Islet of Langerhans (tissue), 1 donor: ENCODE data around the gene SGSM2.

Experiments used
- FAIRE-seq: peaks from one replicate; lab custom pipeline; 2011; peaks lifted over from hg19 to GRCh38; lab: Jason Lieb, UNC

The SGSM2 gene

DNA sequence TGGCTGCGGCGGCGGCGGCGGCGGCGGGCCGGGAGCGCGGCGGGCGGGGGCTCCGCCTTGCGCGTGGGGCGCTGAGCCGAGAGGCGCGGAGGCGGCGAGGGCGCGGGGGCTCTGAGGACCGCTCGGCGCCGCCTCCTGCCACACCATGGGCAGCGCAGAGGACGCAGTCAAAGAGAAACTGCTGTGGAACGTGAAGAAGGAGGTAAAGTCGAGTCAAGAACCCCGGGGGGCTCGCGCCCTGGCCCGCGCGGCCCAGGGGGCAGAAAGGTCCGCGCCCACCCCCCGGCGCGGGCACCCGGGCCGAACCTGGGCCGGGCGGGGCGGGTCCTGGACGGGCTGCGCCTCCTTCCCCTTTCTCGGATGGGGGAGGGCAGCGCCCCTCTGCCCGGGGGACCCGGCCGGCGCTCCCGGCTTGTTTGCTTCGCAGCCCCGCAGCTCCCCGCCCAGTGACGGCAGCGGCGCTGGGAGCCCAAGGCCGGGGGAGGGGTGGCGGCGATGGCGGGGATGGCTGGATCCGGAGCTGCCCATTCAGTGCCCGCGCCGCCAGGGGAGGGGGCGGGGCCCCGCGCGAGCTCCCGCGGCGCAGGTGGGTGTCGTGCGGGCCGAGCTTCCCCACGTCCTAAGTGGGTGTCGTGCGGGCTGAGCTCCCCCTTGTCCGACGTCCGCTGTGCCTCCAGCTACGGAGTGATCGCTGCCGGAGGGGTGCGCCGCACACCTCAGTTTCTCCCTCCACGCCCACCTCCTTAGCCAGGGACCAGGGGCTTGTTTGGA lies 428 bp downstream of the SGSM2 start:
- FAIRE-seq, result no peak

DNA sequence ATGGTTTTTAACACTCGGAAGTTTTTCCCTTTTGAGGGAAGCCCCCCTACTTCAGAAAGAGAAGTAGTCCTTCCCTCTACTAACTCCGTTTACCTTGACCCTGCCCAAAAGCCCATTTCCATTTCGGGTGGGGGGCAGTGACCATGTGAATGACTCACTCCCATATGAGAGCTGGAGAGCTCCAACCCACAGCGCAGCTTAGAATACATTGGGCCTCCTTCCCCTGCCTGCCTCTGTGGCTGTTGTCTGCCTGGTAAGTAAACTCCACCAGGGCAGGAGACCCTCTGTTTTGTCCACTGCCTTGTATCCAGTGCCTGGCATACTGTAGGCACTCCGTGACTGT lies 985 bp downstream of the SGSM2 start:
- FAIRE-seq, result no peak

DNA sequence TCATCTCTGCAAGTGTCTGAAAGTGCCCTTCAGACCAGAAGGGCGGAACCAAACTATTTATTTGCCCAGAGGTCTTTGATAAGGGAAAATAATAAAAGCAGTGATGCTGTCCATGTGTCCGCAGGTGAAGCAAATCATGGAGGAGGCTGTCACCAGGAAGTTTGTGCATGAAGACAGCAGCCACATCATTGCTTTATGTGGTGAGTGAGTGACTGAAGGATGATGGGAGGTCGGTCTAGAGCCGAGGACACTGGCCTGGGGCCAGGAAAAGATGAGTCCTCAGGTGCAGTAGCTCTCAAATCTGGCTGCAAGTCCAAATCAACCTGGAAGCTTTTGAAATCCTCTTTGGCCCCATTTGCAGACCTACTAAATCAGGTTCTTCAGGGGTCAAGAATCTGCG lies 6.1 kb downstream of the SGSM2 start:
- no peak for FAIRE-seq

DNA sequence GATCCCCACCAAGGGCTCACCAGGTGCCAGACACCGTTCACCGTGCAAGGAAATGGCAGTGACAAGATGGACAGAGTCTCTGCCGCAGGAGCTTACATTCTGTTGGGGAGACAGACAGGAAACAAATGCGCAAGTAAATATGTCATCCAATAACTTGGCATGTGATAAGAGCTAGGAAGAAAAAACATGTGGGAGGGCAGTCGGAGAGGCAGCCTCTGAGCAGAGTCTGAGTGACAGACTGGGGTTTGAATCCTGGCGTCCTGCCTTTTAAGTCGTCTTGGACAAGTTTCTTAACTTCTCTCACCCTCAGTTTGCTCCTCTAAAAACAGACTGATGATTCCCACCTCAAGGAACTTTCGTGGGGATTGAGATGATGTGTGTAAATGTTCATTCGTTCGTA lies 7.2 kb downstream of the SGSM2 start:
- no peak for FAIRE-seq

DNA sequence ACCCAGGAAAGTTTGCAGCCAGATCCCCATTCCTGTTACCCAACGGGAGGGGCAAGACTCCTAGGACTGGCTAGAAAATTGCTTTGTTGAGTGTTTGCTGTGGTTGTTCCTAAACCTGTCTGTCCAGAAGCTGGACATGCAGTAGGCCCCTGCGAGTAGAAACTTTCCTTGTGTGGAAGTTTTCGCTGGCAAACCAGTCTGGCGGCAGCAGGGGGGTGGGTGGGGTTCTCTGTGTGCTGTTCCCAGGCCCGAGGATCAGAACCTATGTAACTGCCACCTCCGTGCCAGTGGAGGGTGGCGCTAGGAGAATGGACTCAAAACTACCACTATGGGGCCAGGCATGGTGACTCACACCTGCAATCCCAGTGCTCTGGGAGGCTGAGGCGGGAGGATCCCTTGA lies 9.2 kb downstream of the SGSM2 start:
- no peak for FAIRE-seq

DNA sequence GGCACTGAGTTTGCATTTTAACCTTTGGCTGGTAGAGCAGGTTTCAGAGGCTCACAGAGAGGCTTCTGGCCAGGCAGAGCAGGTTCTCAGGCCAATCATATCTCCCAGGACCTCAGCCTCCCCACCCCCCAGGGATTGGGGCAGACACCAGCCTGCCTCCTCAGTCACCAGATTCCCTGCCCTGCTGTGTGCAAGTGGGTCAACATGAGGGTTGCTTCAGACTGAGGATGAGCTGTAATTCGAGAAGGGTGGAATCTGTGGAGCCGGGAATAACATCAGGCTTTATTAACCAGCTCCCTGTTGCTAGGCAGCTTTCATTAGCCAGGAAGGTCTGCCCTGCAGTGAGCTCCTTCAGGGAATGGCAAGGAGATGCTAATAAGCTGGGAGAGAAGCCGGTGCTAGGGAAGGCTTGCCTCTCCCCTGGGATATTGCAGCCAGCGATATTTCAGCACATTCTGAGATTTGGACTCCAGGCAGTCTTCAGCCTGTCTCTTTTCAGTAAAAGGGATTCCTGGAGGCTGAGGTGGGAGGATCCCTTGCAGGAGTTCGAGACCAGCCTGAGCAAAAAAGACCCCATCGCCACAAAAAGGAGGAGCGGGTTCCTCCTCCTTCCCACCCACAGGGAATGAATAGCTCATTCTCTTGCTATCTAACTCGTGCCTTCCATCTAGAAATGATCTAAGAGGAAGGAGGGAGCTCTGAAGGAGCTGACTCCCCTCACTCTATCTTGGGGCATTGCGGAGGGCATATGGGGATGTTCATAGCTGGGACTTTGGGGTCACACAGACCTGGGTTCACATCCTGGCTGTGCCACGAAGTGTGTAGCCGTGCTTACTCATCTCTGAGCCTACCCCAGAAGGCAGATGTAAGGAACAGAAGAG lies 10.7 kb downstream of the SGSM2 start:
- peak; percentile 66 for FAIRE-seq

DNA sequence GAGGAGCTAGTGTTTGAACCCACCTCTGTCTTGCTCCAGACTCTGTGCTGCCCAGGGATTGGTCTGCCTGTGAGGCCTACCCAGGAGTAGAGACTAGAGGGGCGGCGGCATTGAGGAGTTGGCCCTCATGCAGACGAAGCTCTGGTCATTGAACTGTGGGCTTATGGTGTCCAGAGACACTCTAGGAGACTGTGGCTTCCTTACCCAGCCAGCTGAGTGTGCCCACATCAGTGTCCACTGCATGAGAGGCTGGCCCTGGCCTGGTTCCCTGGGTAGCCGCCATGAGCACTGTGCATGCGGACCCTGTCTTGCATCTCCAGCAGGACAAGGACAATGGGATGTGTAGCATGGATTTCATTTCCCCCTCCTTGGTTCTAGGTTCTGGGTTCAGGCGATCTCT lies 14.0 kb downstream of the SGSM2 start:
- no peak for FAIRE-seq

DNA sequence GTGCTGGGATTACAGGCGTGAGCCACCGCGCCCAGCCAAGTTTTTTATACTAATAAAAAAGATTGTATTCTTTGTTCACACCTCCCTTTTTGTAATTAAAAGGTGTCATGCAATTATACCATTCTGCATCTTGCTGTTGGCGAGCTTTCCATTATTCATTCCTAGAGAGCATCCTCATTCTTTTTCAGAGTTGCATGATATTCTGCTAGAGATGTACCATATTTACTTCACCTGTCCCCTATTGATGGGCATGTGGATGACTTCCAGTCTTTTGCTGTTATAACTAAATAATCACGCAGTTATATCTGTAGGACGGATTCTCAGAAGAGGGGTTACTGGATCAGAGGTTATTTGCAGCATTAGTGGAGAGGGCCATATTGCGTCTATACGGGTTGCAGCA lies 17.0 kb downstream of the SGSM2 start:
- no peak for FAIRE-seq

DNA sequence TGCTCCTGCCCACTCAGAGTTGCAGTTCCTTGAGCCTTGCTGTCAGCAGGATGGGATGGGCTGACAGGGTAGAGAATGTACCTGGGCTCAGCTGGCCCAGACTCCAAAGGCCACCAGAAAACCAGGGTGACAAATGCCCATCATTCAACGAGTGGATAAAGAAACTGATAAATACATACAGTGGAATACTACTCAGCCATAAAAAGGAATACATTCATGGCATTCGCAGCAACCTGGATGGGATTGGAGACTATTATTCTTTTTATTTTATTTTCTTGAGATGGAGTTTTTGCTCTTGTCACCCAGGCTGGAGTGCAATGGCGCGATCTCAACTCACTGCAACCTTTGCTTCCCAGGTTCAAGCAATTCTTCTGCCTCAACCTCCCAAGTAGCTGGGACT lies 19.9 kb downstream of the SGSM2 start:
- no peak for FAIRE-seq

DNA sequence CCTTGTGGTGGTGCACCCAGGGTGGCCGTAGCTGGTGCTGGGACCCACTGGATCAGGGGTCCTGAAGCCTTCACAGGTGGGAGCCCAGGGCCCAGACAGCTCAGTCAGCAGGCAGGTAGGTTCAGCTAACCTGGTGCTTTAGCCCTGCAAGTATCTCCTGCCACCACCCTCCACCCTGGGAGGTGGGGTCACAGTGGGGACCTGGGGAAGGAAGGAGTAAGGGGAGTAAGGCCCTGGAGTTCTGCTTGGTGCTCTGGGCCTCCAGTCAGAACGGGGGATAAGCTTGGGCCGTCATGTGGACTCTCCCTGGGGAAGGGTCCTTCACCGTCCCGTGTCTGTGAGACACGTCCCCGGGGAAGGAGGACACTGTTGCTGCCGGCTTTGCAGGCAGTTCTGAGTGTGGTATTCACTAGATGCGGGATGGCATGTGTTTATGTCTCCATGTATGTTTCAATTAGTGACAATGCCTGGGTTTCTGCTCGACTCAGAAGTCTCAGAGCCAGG lies 20.7 kb downstream of the SGSM2 start:
- no peak for FAIRE-seq

DNA sequence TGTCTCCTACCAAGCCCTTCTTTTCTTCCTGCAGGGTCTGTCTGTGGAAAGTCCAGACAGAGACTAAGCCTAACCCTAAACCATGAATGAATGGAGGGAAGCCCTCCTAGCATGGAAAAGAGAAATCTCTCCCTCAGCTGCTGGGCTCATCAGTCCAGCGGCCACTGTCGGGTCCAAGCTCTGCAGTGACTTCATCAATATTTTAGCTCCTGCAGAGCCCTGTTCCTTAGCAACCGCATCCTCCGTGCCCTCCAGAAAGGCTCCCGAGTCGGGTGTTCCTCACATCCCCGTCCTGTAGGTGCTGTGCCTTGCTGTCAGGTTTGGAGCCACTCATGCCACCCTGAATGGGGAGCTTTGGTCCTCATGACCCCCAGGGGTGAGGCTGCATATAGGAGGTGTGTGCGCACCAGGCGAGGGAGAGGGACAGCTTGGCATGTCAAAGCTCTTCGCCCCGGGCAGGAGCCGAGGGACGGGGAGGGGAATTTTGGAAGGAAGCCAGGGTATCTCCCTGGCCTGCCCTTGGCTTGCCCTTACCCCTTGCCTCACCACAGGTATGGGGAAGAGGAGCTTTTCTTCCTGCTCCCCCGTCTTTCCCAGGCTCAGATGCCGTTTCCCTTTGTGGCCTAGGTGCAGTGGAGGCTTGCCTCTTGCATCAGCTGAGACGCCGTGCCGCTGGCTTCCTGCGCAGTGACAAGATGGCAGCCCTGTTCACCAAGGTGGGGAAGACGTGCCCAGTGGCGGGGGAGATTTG lies 23.9 kb downstream of the SGSM2 start:
- no peak for FAIRE-seq

DNA sequence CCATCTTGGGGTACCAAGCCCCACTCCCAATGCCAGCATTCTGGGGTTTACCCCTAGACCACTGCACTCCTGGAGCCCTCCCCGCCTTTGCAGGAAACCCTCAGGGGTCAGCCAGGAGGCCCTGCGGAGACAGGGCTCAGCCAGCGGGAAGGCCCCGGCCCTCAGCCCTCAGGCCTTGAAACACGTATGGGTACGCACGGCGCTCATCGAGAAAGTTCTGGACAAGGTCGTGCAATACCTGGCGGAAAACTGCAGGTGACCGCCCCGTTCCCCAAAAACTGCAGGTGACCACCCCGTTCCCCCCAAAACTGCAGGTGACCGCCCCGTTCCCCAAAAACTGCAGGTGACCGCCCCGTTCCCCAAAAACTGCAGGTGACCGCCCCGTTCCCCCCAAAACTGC lies 24.7 kb downstream of the SGSM2 start:
- no peak for FAIRE-seq

DNA sequence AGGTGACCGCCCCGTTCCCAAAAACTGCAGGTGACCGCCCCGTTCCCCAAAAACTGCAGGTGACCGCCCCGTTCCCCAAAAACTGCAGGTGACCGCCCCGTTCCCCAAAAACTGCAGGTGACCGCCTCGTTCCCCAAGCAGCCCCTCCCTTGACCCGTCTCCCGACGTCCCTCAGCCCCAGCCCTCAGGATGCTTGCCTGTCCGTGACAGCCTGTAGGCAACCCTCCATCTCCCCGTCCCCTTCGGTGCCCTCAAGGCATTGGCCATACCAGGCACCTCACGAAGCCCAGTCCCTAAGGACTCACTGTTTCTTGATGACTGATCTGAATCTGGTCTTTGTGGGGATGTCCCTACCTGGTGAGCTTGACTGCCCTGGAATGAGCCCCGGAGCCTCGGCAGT lies 25.1 kb downstream of the SGSM2 start:
- no peak for FAIRE-seq

DNA sequence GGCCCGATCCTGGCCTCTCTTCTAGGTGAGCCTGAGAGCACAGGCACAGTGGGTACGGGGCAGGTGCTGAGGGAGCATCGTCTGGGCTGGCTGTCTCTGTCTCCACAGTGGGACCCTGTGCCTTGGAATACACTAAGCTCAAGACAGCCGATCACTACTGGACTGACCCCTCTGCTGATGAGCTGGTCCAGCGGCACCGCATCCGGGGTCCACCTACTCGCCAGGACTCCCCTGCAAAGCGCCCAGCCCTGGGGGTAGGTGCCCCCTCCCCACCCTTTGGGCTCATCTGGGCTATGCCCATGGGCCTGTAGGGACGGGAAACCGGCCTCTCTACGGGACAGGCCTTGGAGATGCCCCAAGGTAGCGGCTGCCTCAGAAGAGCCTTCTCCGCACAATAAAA lies 25.6 kb downstream of the SGSM2 start:
- FAIRE-seq, result no peak

DNA sequence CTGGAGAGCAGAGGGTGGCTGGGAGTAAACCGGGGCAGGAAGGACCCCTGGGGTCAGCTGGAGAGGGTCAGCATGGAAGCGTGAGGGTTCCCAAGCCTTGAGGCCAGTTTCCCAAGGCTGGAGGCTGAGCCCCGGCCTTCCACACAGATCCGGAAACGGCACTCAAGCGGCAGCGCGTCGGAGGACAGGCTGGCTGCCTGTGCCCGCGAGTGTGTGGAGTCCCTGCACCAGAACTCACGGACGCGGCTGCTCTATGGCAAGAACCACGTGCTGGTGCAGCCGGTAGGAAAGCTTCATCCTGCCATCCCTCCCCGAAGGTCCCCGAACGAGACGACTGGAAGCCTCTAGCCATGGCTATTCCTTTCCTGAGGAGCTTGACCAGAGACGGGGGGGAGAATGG lies 26.0 kb downstream of the SGSM2 start:
- no peak for FAIRE-seq

DNA sequence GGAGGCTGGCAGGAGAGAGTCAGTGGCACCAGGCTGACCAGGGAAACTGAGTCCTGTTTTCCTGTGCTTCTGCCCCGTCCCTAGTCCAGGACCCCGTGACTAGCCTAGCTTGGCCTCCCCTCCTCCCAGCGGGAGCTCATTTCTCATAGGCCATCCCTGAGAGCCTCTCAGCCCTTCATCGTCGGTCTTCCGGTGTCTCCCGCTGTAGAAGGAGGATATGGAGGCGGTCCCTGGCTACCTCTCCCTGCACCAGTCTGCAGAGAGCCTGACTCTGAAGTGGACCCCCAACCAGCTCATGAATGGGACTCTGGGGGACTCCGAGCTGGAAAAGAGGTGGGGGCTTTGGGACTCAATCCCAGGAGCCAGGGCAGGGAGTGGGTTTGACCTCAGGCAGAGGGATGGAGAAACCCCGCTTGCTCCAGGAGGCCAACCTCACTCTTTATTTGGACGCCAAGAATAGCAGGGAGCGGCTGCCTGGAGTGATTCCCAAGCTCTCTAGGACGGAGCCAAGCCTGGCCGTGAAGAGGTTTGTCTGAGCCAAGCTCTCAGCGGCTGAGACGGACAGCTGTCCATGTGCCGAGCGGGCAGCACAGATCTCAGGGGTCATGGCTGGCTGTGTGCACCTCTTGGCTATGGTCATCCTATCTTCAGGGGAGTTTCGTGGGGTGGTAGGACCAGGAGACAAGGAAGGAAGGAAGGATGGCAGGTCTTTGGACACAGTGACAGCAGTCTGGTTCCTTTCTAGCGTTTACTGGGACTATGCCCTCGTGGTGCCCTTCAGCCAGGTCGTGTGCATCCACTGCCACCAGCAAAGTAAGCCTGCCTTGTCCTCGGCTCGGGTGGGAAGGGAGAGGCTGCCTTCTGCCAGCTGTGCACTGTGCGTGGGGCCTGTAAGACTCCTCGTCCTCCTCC lies 26.8 kb downstream of the SGSM2 start:
- FAIRE-seq, result no peak

DNA sequence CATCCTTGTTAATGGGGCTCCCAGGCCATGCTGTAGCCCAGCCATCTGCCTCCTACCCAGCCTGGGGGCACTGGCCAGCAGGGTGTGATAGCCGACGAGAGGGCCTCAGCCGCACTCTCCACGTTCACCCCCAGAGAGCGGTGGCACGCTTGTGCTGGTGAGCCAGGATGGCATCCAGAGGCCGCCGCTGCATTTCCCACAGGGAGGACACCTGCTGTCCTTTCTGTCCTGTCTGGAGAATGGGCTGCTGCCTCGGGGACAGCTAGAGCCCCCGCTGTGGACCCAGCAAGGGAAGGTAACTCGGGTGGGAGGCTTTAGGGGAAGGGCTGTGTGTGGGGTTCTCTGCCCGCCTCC lies 27.4 kb downstream of the SGSM2 start:
- no peak for FAIRE-seq

DNA sequence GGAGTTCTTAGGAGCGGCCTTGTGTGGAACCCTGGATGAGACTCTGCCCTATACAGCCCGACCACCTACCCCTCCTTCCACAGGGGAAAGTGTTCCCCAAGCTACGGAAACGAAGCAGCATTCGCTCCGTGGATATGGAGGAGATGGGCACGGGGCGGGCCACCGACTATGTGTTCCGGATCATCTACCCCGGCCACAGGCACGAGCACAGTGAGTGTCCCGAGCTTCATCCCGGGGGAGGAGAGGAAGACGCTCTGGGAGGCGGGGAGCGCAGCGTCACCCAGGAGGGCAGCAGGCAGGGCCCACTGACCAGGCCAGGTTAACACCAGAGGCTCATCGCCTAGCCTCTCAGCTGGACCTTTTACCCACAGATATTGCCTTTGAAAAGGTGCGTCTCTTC lies 27.8 kb downstream of the SGSM2 start:
- no peak for FAIRE-seq

DNA sequence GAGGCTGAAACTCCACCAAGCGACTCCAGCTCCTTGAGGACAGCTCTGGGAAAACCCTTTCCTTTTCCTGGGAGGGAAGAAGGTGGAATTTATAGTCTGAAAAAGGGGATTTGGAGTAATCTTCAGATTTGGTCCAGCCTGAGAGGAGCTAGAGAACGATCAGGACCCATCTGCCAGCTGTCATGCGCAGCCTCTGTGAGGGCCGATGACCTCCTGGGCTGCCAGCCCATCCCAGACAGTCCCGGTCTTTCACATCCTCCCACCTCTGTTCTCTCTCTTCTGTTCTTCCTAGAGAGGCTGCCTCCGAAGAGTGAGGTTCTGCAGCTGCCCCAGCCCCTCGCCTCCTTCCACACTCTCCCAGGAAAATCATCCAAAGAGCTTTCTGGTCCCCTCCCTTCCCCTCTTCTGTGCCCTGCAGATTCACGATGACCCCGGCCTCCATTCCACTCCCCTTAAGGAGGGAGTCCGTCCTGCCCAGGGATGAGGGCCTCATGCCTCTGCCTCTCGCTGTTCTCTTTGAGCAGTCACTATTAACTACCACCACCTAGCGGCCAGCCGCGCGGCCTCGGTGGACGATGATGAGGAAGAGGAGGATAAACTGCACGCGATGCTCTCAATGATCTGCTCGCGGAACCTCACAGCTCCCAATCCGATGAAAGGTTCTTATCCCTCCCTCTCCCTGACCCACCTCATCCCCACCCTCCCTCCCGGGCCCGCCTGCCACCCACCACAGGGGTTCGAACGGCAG lies 29.6 kb downstream of the SGSM2 start:
- FAIRE-seq, result no peak

DNA sequence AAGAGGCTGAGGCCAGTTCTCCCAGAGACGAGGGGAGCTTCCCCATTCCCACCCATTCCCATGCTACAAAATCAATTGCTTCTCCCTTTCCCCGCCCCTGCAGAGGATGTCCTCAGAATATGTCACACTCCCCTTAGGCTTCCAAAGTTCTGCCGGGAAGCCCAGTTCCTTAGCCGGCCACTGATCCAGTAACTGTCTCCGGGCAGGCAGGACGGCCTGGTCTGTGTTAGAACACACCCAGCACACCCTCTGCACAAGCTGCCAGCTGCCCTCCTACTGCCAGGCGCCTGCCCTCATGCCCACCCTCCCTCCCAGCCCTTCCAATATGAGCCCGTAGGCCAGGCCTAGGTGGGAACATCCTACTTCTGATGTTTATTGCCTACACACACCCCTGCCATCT lies 31.1 kb downstream of the SGSM2 start:
- no peak for FAIRE-seq

DNA sequence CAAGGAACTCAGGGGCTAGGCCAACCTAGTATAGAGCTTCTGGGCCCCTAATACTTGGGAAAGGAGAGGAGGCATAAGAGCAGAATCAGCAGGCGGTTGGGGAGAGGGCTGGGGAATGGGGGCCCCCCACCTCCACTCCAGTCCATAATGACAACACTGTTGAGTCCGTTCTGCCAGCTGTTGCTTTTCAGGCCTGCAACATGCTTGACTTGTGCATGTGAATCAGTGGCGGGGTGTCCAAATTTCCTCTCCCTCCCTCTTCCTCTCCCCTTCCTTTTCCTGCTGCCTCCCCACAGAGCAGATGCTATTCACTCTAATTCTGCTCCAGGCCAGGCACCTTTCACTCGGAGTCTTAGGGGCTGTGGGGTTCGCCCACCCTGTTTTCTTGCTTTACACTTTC lies 31.7 kb downstream of the SGSM2 start:
- no peak for FAIRE-seq
